Chondrocyte (in vitro differentiated cells): ENCODE measurements around the gene CXorf38. TPM values are rescaled to one million over a fixed set of nuclear protein-coding genes. Genes with fewer than 3 reads are reported as not detected.

Source experiments
- DNase-seq: peaks from one replicate; pipeline ENCODE4 v3.0.0; 2021; ENCODE audit warnings: mixed read lengths, low spot score
- H3K27ac Mint-ChIP-seq: one replicate; pipeline ENCODE4 v1.8.0; 2021; ENCODE audit warnings: mild to moderate bottlenecking, moderate library complexity, mixed read lengths; ENCODE audit not compliant: unreplicated experiment
- H3K27me3 Mint-ChIP-seq: 2 replicates; pipeline ENCODE4 v1.8.0; 2021; ENCODE audit warnings: low read depth, mixed read lengths
- H3K36me3 Mint-ChIP-seq: 2 replicates; pipeline ENCODE4 v1.8.0; 2021; ENCODE audit warnings: low read depth, mixed read lengths
- H3K4me1 Mint-ChIP-seq: 2 replicates; pipeline ENCODE4 v1.8.0; 2021; ENCODE audit warnings: low read depth, mild to moderate bottlenecking, mixed read lengths
- H3K4me3 Mint-ChIP-seq: one replicate; pipeline ENCODE4 v1.8.0; 2021; ENCODE audit warnings: mild to moderate bottlenecking, moderate library complexity, mixed read lengths; ENCODE audit not compliant: unreplicated experiment
- H3K9me3 Mint-ChIP-seq: 2 replicates; pipeline ENCODE4 v1.8.0; 2021; ENCODE audit warnings: low read depth, mixed read lengths
- total RNA-seq: library from RNA; stranded (reverse); gene quantifications from 3 replicates; pipeline ENCODE4 v1.2.1, GENCODE V29; 2021
- TF ChIP-seq, protein P1 (sequence below): fragments of 200-600 bp; sonication (generic); IDR thresholded peaks from 2 replicates; pipeline ENCODE4 v1.5.0; 2021; ENCODE audit warnings: antibody characterized with exemption, mild to moderate bottlenecking, moderate library complexity

CXorf38 gene
- total RNA-seq, 1 donor from 2014 or later, result 9.5 TPM

DNA sequence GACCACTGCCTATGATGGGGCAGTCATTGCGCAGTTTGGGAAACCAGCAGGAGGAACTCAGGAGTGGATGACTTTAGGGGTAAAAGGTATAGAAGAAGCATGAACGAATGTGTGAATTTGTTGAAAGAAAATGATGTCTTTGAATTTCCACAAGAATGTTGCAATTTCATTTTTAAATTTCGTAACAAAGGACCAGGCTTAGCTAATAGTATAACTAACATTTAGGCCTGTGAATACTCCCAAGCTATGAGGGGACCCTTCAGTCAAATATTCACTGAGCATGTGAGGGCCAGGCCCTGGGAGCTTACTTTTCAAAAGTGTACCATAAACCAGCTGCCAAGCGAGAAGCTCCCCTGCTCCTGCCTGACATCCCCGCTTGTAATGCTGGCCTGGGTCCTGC lies 18.9 kb downstream of the CXorf38 start:
- peaks cover 15% of the 10 kb centered on the region for H3K36me3 Mint-ChIP-seq
- TF ChIP-seq, protein P1, sequence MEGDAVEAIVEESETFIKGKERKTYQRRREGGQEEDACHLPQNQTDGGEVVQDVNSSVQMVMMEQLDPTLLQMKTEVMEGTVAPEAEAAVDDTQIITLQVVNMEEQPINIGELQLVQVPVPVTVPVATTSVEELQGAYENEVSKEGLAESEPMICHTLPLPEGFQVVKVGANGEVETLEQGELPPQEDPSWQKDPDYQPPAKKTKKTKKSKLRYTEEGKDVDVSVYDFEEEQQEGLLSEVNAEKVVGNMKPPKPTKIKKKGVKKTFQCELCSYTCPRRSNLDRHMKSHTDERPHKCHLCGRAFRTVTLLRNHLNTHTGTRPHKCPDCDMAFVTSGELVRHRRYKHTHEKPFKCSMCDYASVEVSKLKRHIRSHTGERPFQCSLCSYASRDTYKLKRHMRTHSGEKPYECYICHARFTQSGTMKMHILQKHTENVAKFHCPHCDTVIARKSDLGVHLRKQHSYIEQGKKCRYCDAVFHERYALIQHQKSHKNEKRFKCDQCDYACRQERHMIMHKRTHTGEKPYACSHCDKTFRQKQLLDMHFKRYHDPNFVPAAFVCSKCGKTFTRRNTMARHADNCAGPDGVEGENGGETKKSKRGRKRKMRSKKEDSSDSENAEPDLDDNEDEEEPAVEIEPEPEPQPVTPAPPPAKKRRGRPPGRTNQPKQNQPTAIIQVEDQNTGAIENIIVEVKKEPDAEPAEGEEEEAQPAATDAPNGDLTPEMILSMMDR, result no peak
- H3K9me3 Mint-ChIP-seq, result peaks cover 3% of the 10 kb centered on the region
- DNase-seq, result no peak
- no peak overlapping the region for H3K4me3 Mint-ChIP-seq
- no peaks in the 10 kb centered on the region for H3K27me3 Mint-ChIP-seq
- H3K4me1 Mint-ChIP-seq, result no peaks in the 10 kb centered on the region
- H3K27ac Mint-ChIP-seq, result no peak overlapping the region

DNA sequence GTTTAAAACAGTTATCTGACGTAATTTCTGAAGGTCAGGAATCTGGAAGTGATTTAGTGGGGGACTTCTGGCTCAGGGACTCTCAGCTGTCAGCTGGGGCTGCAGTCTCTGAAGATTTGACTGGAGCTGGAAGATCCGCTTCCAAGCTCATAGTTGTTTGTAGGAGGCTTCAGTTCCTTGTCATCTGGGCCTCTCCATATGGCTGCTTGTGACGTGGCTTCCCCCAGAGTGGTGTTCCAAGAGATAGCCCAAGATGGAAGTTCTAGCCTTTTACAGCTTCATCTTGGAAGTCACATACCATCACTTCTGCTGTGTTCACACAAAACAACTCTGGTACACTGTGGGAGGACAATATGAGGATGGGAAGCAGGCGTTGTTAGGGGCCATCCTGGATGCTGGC lies 22.1 kb downstream of the CXorf38 start:
- Mint-ChIP-seq H3K4me1 (no peaks in the 10 kb centered on the region), H3K27ac (no peak overlapping the region), H3K36me3 (peaks cover 4% of the 10 kb centered on the region), H3K4me3 (no peak overlapping the region), H3K9me3 (peaks cover 3% of the 10 kb centered on the region), H3K27me3 (no peaks in the 10 kb centered on the region)
- DNase-seq, result no peak
- TF ChIP-seq, protein P1, result no peak

DNA sequence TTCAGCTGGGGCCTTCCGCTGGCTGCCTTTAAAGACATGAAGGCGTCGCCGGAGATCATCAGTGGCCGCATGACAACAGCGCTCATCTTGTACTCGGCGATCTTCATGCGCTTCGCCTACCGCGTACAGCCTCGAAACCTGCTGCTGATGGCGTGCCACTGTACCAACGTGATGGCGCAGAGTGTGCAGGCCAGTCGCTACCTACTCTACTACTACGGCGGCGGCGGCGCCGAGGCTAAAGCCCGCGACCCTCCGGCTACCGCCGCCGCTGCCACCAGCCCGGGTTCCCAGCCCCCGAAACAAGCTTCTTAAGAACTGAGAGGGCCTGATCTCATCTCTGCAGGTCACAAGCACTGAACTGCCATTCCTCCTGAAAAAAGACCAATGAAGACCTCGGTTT lies 23.7 kb downstream of the CXorf38 start:
- TF ChIP-seq, protein P1, result no peak
- Mint-ChIP-seq H3K9me3 (peaks cover 3% of the 10 kb centered on the region), H3K36me3 (peaks cover 4% of the 10 kb centered on the region), H3K27me3 (no peaks in the 10 kb centered on the region), H3K27ac (no peak overlapping the region), H3K4me1 (no peaks in the 10 kb centered on the region), H3K4me3 (no peak overlapping the region)
- no peak for DNase-seq

DNA sequence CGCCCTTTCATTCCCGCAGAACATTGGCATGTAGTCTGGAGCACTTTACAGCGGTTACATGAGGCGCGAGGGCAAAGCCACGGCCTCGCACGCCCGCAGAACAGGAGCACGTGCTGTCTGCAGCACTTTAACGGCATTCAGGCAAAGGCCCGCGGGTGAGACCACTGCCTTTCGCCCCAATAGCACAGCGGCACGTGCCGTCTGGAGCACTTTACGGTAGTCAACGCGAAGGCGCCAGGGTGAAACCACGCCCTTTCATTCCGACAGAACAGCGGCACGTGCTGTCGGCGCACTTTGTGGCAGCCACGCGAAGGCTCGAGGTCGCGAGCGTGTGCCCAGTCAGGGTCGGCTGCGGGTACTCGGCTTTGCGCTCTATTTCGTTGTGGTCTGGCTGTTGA lies 24.2 kb downstream of the CXorf38 start, which contains the start of gene MPC1L:
Gene MPC1L, plus strand, starts transcription at position 290 of the 398 bp plus-strand sequence. CDS start 138 bp downstream, outside the sequence.
- no peak within 1 kb of the TSS for H3K4me3 Mint-ChIP-seq
- TF ChIP-seq, protein P1, result no peak
- peaks cover 2% of the 10 kb centered on the region for H3K36me3 Mint-ChIP-seq
- H3K27me3 Mint-ChIP-seq, result no peaks in the 10 kb centered on the region
- peaks cover 3% of the 10 kb centered on the region for H3K9me3 Mint-ChIP-seq
- H3K27ac Mint-ChIP-seq, result no peak within 1 kb of the TSS
- DNase-seq, result no peak
- no peaks in the 10 kb centered on the region for H3K4me1 Mint-ChIP-seq

DNA sequence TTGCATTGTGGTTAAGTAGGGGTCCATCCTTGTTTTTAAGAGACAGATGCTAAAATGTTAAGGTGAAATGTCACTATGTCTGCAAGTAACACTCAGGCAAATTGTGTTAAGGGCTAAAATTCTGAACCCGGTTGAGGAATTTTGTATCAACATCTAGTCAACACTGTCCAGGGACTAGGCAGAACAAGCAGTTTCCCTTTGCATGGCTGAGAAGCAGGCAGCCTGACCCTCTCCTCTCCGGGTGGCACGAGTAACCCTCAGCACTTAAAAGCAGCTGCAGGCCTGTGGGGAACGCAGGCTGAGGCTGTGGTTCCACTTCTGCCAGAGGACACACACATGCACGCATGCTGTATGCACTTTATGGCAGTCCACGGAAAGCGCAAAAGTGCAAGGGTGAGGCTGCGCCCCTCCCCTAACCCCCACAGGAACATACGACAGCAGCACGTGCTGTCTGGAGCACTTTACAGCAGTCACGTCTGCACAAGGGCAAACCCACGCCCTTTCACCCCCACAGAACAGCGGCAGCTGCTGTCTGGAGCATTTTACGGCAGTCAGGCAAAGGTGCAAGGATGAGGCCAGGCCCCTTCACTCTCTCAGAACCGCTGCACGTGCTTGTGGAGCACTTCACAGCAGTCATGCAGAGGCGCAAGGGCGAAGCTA lies 24.8 kb downstream of the CXorf38 start:
- Mint-ChIP-seq H3K36me3 (peaks cover 1% of the 10 kb centered on the region), H3K4me1 (no peaks in the 10 kb centered on the region), H3K27ac (no peak overlapping the region), H3K9me3 (peaks cover 3% of the 10 kb centered on the region), H3K4me3 (no peak overlapping the region), H3K27me3 (no peaks in the 10 kb centered on the region)
- DNase-seq, result no peak
- TF ChIP-seq, protein P1, result no peak
